GM19468 (cell line): ENCODE data around the gene NOTO.
"Not testable (repeated sequence)": the region's sequence is repeated elsewhere in the genome, so short reads cannot be mapped to it uniquely, and the experiment has no call there.

Experiments used
- ATAC-seq: cut with Tn5 transposase; IDR thresholded peaks from one replicate; pipeline ENCODE4 v1.9.1; 2021; ENCODE audit warnings: mild to moderate bottlenecking, moderate library complexity, moderate number of reproducible peaks; ENCODE audit not compliant: unreplicated experiment; ENCODE audit errors: extremely low read depth

The NOTO gene

GRCh38 chr2:73202156-73203054, at the start of gene NOTO:
Gene NOTO, plus strand, starts transcription at chr2:73202574. Its CDS starts 93 bp downstream, at chr2:73202667.
- no peak for ATAC-seq

- no peak for ATAC-seq
Measured at GRCh38 chr2:73156539-73157124, 45.7 kb upstream of the NOTO start.

DNA sequence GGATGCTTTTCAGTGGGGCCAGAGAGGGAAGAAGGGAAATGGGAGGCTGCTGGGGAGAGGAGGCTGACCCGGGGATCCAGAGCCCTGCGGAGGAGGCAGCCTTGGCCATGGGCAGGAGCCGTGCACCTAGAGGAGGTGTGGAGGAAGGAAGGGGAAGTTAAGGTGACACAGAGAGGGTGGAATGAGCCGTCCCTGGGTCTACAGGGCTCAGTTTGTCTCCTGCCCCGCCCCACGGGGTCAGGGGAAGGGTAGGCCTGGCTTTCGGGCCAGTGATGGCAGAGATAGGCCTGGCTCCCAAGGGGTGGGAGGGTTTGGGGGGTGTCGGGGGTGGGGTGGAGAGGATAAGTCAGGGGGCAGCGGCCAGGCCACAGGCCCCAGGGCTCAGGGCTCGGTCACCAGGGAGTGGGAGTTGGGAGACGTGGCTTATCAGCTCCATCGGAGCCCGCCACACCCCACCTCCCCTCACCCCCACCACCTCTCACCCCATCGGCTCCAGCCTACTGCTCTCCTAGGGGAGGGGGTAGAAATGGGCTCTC, 39.5 kb upstream of the NOTO start:
- no peak for ATAC-seq

- peak; percentile 58 for ATAC-seq
Measured at GRCh38 chr2:73163483-73164367, 38.6 kb upstream of the NOTO start.

DNA sequence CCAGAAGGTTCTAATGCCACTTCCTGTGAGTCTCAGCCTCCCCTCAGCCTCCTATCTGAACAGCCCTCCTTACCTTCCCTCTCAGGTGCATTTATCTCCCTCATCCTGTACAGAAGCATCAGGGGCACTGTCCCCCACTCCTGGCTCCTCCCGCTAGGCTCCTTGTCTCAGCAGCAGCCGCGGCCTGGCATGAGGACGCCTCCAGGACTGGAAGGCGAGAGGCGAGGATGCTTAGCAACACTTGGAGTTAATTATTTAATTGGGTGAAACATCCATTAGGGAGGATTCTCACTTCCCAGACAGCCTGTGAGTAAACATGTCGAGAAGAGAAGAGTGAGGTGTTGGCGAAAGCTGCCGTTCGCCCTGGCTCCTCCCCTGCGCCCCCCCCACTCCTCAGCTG, 36.4 kb upstream of the NOTO start:
- ATAC-seq: not testable (repeated sequence)

- not testable (repeated sequence) for ATAC-seq
Measured at GRCh38 chr2:73166813-73167212, 35.6 kb upstream of the NOTO start.

DNA sequence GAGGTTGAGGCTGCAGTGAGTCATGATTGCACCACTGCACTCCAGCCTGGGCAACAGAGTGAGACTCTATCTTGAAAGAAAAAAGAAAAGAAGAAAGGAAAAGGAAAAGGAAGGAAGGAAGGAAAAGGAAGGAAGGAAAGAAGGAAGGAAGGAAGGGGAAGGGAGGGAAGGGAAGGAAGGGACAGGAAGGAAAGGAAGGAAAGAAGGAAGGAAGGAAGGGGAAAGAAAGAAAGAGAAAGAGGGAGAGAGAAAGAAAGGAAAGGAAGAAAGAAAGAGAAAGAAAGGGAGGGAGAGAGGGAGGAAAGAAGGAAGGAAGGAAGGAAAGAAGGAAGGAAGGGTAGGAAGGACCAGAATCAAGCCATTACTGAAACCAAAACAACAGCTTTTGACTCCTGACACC, 34.0 kb upstream of the NOTO start:
- not testable (repeated sequence) for ATAC-seq

DNA sequence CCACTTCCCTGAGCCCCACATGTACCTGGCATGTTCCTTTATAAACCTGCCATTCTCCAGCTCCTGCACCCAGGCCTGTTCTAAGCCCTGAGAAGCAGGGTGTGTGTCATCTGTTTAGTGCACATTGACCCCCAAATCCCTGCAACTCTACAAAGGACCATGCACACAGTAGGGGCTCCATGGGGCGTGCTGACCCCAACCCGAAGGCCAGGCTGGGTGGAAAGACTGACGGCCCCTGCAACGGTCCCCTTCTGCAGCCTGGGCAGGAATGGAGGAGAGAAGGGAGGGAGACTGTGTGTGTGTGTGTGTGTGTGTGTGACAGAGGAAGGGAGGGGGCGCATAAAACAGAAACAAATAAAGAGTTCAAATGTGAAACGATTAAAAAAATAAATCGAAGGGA, 32.0 kb upstream of the NOTO start:
- not testable (repeated sequence) for ATAC-seq

DNA sequence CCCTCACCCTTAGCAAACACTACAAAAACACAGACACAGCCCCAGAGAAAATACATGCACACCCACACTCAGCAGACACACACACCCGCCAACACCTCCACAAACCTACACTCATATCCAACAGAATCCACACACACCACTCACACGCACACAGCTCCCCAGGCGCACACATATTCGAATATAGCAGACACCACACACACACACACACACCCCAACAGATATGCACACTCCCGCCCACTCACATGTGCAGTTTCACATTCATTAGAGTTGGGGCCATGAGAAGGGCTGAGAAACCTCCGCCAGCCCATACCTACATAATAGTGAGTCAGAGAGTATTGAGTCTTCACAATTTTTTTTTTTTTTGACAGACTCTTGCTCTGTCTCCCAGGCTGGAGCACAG, 29.4 kb upstream of the NOTO start:
- no peak for ATAC-seq

DNA sequence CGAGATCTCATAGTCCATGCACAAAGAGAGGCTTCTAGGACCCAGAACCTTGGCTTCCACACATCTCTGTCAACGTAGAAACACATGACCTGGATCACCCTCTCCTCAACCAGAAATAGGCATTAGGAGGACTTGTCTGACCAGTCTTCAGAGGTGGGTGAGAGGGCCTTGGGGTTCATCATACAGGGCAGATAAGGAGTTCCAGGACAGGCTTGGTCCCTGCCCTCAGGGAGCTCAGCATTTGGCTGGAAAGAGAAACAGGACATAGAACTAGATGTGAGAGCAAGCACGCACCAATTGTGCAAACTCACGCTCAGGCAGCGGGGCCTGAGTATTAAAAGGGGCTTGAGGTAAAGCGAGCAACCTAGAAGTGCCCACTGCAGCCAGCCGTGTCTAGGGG, 28.6 kb upstream of the NOTO start:
- ATAC-seq: no peak

DNA sequence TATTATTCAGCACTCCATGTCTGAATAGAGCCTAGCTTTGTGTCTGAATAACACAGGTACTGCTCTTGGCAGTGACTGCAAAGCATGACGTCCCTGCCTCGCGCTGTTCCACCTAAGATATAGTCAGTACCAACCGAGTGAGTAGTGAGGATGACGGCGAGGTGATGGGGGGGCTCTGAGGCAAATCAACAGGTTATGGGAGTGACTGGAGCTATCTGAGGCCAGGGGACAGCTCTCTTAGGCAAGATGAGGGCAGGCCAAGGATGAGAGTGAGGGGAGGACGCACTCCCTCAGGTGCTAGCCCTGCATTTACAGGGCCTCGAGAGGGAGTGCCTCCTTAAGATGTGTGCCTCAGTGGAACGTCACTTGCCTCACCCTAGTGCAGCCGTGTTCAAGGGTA, 28.1 kb upstream of the NOTO start:
- no peak for ATAC-seq

- no peak for ATAC-seq
Measured at GRCh38 chr2:73174941-73175662, 27.3 kb upstream of the NOTO start.

- ATAC-seq: peak; percentile 43
Measured at GRCh38 chr2:73175663-73176204, 26.6 kb upstream of the NOTO start.

- ATAC-seq: no peak
Measured at GRCh38 chr2:73176205-73176880, 26.0 kb upstream of the NOTO start.

- peak; percentile 31 for ATAC-seq
Measured at GRCh38 chr2:73176881-73177644, 25.3 kb upstream of the NOTO start.

- no peak for ATAC-seq
Measured at GRCh38 chr2:73177645-73178255, 24.6 kb upstream of the NOTO start.

- ATAC-seq: no peak
Measured at GRCh38 chr2:73185965-73186364, 16.4 kb upstream of the NOTO start.

DNA sequence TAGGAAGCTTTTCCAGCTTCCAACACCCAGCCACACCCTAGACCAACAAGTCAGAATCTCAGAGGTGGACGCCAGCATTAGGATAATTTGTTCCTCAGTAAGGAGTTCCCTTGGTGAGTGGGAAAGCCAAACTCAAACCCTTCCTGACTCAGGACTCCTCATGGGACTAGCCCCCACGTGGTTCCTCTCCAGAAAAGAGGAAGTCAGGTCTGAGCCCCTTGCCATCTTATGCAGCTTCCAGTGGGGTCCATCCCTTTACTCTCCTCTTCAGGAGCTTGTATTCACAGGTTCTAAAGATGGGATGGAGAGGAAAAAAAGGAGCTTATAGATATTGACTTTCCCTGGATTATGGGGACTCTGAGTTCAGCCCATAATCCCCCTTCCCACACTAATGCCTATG, 14.8 kb upstream of the NOTO start:
- ATAC-seq: no peak
